Esophagus muscularis mucosa (tissue), 4 donors: Measurements from ENCODE around the gene PARD6B. TPM values are rescaled to one million over a fixed set of nuclear protein-coding genes. Genes with fewer than 3 reads are reported as not detected.
"Not testable (repeated sequence)": the region's sequence is repeated elsewhere in the genome, so short reads cannot be mapped to it uniquely, and the experiment has no call there.

ENCODE experiments used
- DNase-seq: peaks from one replicate; pipeline ENCODE4 v3.0.0-alpha.2; 2017; ENCODE audit errors: extremely low spot score
- H3K27ac ChIP-seq, 4 donors: fragments of 200-600 bp; sonication (generic); replicated peaks in 1 of 4; 1 replicate in 3 of 4; 2 replicates in 1 of 4; pipeline ENCODE4 v1.5.1; 2016 to 2019; ENCODE audit warnings: mild to moderate bottlenecking in 1 of 4
- H3K27me3 ChIP-seq, 4 donors: fragments of 200-600 bp; sonication (generic); one replicate each; pipeline versions ENCODE4 v1.5.1 to v1.6.0; 2016 to 2019
- H3K36me3 ChIP-seq, 4 donors: fragments of 200-600 bp; sonication (generic); one replicate each; pipeline ENCODE4 v1.5.1; 2016 to 2019
- H3K4me1 ChIP-seq, 4 donors: fragments of 200-600 bp; sonication (generic); one replicate each; pipeline ENCODE4 v1.5.1; 2016 to 2019
- H3K4me3 ChIP-seq, 4 donors: fragments of 200-600 bp; sonication (generic); 1 replicate in 2 of 4; 2 replicates in 2 of 4; pipeline ENCODE4 v1.5.1; 2016 to 2019; ENCODE audit warnings: mild to moderate bottlenecking in 4 of 4, moderate library complexity in 1 of 4
- H3K9me3 ChIP-seq, 4 donors: fragments of 200-600 bp; sonication (generic); 1 replicate in 3 of 4; 2 replicates in 1 of 4; pipeline ENCODE4 v1.5.1; 2016 to 2019
- EP300 ChIP-seq: sonication (generic); formaldehyde crosslinking; IDR thresholded peaks from one replicate; pipeline ENCODE4 v1.6.1; 2017; ENCODE audit warnings: antibody characterized with exemption
- POLR2A ChIP-seq: fragments of 450-650 bp; IDR thresholded peaks from one replicate; pipeline ENCODE4 v1.6.1; 2017; ENCODE audit warnings: antibody characterized with exemption, moderate library complexity, mild to moderate bottlenecking, low read depth
- POLR2AphosphoS5 ChIP-seq, 2 donors: sonication (generic); formaldehyde crosslinking; IDR thresholded peaks; one replicate each; pipeline ENCODE4 v1.6.1; 2017; ENCODE audit warnings: antibody characterized with exemption in 2 of 2
- WGBS: methylation state at CpG from one replicate; pipeline ENCODE4 v1.1.5; 2018; 5-methylcytosine and 5-hydroxymethylcytosine counted together
- intact Hi-C: fragments of 100-400 bp; cut with DNase I; formaldehyde crosslinking; loops from one replicate; pipeline ENCODE4 v1.15.1; 2023
- total RNA-seq, 4 donors: library from RNA; depleted of rRNA; stranded (reverse); fragments of >200 nt; gene quantifications; one replicate each; pipeline versions ENCODE4 v1.1.0 to v1.2.1, GENCODE V29; 2016
- TF ChIP-seq, protein P1 (sequence below), 3 experiments: fragments of 200-600 bp in 2 of 3; fragments of 450-650 bp in 1 of 3; sonication (generic) in 2 of 3; IDR thresholded peaks; one replicate each; pipeline ENCODE4 v1.5.1; 2017 to 2019; ENCODE audit warnings: antibody characterized with exemption in 3 of 3, mild to moderate bottlenecking in 2 of 3, moderate library complexity in 1 of 3

PARD6B gene
- total RNA-seq, 4 donors from 2014 or later = 0.99 to 4.2 (median 2.8) TPM

DNA sequence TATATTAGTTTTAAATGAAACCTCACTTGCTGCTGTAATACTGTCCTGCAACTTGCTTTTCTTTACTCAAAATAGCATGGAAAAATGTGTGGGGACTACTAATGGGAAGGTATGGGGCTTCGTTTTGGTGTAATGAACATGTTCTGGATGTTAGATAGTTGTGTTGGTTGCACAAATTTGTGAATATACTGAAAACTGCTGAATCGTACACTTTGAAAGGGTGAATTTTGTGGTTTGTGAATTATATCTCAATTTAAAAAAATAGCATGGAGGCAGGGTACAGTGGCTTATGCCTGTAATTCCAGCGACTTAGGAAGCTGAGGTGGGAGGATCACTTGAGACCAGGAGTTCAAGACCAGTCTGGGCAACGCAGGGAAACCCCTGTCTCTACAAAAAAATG is 65.8 kb downstream of the PARD6B start:
- 94% methylated on average over 4 of the region's 4 CpGs for WGBS
- Histone ChIP-seq H3K4me1 (peaks cover 17 to 24% (median 22%) of the 10 kb centered on the region in 4 donors), H3K27ac (no peak overlapping the region), H3K36me3 (no peaks in the 10 kb centered on the region), H3K4me3 (no peak overlapping the region), H3K27me3 (no peaks in the 10 kb centered on the region), H3K9me3 (no peaks in the 10 kb centered on the region)
- TF ChIP-seq POLR2AphosphoS5 (IDR thresholded peaks at IDR 0.05) (no peak), EP300 (no peak), POLR2A (no peak)
- TF ChIP-seq, protein P1, sequence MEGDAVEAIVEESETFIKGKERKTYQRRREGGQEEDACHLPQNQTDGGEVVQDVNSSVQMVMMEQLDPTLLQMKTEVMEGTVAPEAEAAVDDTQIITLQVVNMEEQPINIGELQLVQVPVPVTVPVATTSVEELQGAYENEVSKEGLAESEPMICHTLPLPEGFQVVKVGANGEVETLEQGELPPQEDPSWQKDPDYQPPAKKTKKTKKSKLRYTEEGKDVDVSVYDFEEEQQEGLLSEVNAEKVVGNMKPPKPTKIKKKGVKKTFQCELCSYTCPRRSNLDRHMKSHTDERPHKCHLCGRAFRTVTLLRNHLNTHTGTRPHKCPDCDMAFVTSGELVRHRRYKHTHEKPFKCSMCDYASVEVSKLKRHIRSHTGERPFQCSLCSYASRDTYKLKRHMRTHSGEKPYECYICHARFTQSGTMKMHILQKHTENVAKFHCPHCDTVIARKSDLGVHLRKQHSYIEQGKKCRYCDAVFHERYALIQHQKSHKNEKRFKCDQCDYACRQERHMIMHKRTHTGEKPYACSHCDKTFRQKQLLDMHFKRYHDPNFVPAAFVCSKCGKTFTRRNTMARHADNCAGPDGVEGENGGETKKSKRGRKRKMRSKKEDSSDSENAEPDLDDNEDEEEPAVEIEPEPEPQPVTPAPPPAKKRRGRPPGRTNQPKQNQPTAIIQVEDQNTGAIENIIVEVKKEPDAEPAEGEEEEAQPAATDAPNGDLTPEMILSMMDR (IDR thresholded peaks at IDR 0.05) = no peak
- intact Hi-C loops = loop anchor here (5.0 kb wide), 1 partner anchor 40 kb away; no protein-coding TSS in a partner anchor
- DNase-seq = no peak

DNA sequence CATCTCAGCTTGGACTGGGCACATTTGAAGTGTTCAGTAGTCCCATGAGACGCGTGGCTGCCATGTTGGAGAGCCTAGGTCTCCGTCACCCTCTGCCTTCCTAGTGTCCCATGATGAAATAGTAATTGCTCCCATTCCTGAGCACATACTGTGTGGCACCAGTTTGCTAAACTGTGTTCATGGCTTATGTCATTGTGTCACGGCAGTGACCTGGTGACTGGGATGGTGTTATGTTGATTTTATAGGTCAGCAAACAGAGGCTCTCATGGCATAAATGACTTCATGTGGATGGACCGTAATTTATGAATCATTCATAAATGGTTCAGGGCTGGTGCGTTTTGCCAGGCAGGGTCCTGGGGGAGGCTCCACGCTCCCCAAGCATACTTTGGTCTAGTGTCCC is 67.3 kb downstream of the PARD6B start:
- no peak overlapping the region for H3K27ac ChIP-seq
- WGBS = 93% methylated on average over 7 of the region's 7 CpGs
- no peaks in the 10 kb centered on the region for H3K27me3 ChIP-seq
- H3K9me3 ChIP-seq = no peaks in the 10 kb centered on the region
- TF ChIP-seq EP300 (no peak), POLR2A (no peak), POLR2AphosphoS5 (IDR thresholded peaks at IDR 0.05) (no peak)
- TF ChIP-seq, protein P1 (IDR thresholded peaks at IDR 0.05) = no peak
- no peak for DNase-seq
- no peaks in the 10 kb centered on the region for H3K36me3 ChIP-seq
- peaks cover 17 to 23% (median 21%) of the 10 kb centered on the region in 4 donors for H3K4me1 ChIP-seq
- intact Hi-C loops = loop anchor here (5.0 kb wide), 1 partner anchor 39 kb away; no protein-coding TSS in a partner anchor
- H3K4me3 ChIP-seq = no peak overlapping the region

DNA sequence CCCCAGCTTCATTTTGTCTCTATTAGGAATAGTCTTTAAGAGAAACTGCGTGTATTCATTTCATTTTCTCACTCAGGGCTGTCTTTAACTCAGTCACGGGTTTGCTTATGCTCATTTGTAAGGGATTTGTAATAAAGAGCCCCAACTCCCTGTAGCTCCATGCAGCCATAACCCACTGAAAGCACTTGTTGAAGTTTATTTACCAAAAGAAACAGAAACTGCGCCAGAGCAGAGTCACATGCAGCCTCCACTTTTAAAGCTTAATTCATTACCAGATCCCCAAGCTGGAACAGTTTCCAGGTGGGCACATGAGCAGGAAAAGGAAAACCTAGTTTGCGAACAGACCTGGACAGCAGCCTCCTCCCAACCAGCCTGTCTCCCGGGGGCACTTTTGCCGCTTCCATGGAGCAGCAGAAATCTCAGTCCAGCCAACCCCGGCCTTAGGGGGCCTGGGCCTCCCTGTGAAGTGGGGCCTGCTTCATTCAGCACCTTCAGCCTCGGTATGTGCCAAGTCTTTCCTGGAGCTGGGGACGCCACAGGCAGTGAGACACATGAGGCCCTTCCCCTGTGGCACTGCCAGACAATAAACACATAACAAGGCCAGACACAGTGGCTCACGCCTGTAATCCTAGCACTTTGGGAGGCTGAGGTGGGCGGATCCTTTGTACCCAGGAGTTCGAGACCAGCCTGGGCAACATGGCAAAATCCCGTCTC is 68.0 kb downstream of the PARD6B start:
- Histone ChIP-seq H3K4me3 (no peak overlapping the region), H3K27ac (no peak overlapping the region), H3K9me3 (no peaks in the 10 kb centered on the region), H3K36me3 (no peaks in the 10 kb centered on the region), H3K27me3 (no peaks in the 10 kb centered on the region), H3K4me1 (peaks cover 12 to 16% (median 15%) of the 10 kb centered on the region in 4 donors)
- 86% methylated on average over 12 of the region's 13 CpGs for WGBS
- no peak for TF ChIP-seq POLR2A
- TF ChIP-seq EP300 = no peak
- TF ChIP-seq POLR2AphosphoS5 (IDR thresholded peaks at IDR 0.05) = no peak
- TF ChIP-seq, protein P1 (IDR thresholded peaks at IDR 0.05) = no peak
- intact Hi-C loops = loop anchor here (5.0 kb wide), 1 partner anchor 38 kb away; no protein-coding TSS in a partner anchor
- no peak for DNase-seq

DNA sequence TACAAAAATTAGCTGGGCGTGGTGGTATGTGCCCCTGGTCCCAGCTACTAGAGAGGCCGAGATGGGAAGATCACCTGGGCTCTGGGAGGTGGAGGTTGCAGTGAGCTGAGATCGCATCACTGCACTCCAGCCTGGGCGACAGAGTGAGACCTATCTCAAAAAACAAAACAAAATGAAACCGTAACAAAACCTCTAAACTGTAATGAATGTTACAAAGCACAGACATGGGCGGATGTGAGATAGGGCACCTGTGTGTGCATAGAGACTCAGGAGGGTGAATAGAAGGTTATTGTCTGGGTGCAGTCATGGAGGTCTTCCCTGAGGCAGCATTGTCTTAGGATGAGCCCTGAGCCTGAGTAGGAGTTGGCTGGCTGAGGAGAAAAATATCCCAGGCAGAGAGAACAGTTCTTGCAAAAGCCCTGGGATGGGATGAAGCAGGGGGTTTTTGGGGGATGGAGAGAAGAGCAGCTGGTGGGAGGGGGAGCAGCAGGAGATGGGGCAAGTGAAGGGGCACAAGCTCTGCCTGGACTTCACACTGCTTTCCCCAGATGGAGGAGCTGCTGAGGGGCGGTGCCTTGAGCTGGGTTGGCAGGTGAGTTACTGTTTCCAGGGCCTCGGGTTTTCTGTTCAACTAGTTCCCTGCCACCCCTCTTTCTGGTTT is 68.6 kb downstream of the PARD6B start:
- intact Hi-C loops = loop anchor here (5.0 kb wide), 1 partner anchor 37 kb away; no protein-coding TSS in a partner anchor
- Histone ChIP-seq H3K9me3 (no peaks in the 10 kb centered on the region), H3K4me1 (peaks cover 7 to 10% (median 10%) of the 10 kb centered on the region in 4 donors), H3K4me3 (no peak overlapping the region), H3K27me3 (no peaks in the 10 kb centered on the region), H3K36me3 (no peaks in the 10 kb centered on the region), H3K27ac (no peak overlapping the region)
- no peak for TF ChIP-seq POLR2A
- TF ChIP-seq, protein P1 (IDR thresholded peaks at IDR 0.05) = no peak
- TF ChIP-seq EP300 = no peak
- no peak for TF ChIP-seq POLR2AphosphoS5 (IDR thresholded peaks at IDR 0.05)
- DNase-seq = no peak
- 94% methylated on average over 8 of the region's 8 CpGs for WGBS

DNA sequence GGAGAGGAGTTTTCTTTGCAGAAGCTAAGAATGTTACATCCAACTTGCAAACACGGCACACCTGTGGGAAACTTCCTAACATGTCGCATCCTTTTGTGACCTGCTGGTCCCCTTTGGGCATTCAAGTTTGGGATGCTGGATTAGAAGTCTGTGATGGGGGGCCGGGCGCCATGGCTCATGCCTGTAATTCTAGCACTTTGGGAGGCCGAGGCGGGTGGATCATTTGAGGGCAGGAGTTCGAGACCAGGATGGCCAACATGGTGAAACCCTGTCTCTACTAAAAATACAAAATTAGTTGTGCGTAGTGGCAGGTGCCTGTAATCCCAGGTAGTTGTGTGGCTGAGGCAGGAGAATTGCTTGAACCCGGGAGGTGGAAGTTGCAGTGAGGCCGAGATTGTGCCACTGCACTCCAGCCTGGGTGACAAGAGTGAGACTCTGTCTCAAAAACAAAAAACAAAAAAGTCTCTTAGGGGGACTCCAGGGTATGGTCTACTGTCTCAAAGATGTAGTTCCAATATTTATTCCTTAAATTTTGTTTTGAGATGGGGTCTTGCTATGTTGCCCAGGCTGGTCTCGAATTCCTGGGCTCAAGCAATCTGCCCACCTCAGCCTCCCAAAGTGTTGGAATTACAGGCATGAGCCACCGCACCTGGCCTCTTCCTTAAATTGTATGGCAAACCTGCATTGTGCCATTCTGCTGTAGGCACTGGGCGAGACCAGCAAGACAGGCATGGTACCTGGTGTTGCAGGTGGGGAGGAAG is 69.8 kb downstream of the PARD6B start:
- WGBS = 94% methylated on average over 13 of the region's 13 CpGs
- H3K27me3 ChIP-seq, DNase-seq, H3K9me3 ChIP-seq, intact Hi-C loops, H3K36me3 ChIP-seq, H3K27ac ChIP-seq, H3K4me3 ChIP-seq, H3K4me1 ChIP-seq: not testable (repeated sequence)
